ENCODE results near the gene BUD13. TPM values are rescaled to one million over a fixed set of nuclear protein-coding genes. Genes with fewer than 3 reads are reported as not detected.

BUD13 gene
- total RNA-seq = 12.0 and 16.5 TPM in 2 replicates

GRCh38 chr11:116772443-116773202 lies at the start of gene BUD13:
Gene BUD13, minus strand, starts transcription at chr11:116772987. Its CDS starts 23 bp downstream, at chr11:116772964.

GRCh38 chr11:116791813-116792143 lies 19.0 kb upstream of the BUD13 start, which contains the start of gene APOA5:
Gene APOA5, minus strand, starts transcription at chr11:116791879. Its CDS starts 19 bp downstream, at chr11:116791860.

GRCh38 chr11:116787786-116788486 lies 15.1 kb upstream of the BUD13 start, which contains the start of gene ZPR1:
Gene ZPR1, minus strand, starts transcription at chr11:116788023. Its CDS starts 33 bp downstream, at chr11:116787990.

Other genes starting within 250 kb of the BUD13 start
- gene ZPR1, start 15.0 kb upstream of the BUD13 start, total RNA-seq = 39.8 and 40.6 TPM in 2 replicates
- not detected in 2 replicates for gene APOA5, start 18.9 kb upstream of the BUD13 start, total RNA-seq
- not detected in 2 replicates for gene APOA4, start 50.3 kb upstream of the BUD13 start, total RNA-seq
- not detected in 2 replicates for gene APOC3, start 56.9 kb upstream of the BUD13 start, total RNA-seq
- not detected in 2 replicates for gene APOA1, start 64.6 kb upstream of the BUD13 start, total RNA-seq

All from bronchus fibroblast of lung (primary cell).